OCI-LY7 (cell line): ENCODE measurements around the gene VSIG4. TPM values are rescaled to one million over a fixed set of nuclear protein-coding genes. Genes with fewer than 3 reads are reported as not detected.

Experiments
- BruUV-seq: library from RNA; stranded (reverse); fragments of 400-500 nt; replicated peaks from 2 replicates; lab custom pipeline; 2021; lab: Mats Ljungman, UMichigan
- CTCF ChIA-PET: fragments of 300-600 bp; sonication (Branson Sonifier 250); formaldehyde crosslinking; loops from one replicate; lab custom pipeline; 2022; ENCODE audit warnings: antibody characterized with exemption; ENCODE audit not compliant: unreplicated experiment; lab: Charles Lee
- POLR2A ChIA-PET: fragments of 300-600 bp; sonication (Branson Sonifier 250); formaldehyde crosslinking; loops from one replicate; lab custom pipeline; 2022; ENCODE audit warnings: antibody characterized with exemption; lab: Charles Lee
- DNase-seq: peaks from one replicate; pipeline ENCODE4 v3.0.0-alpha.2; 2015; ENCODE audit warnings: low spot score
- H2AFZ ChIP-seq: fragments of 200-600 bp; sonication (generic), shearing (Covaris generic); 2 replicates; pipeline ENCODE4 v1.6.1; 2014; ENCODE audit warnings: mild to moderate bottlenecking, antibody characterized with exemption, low read length, moderate library complexity
- H3K27ac ChIP-seq: fragments of 200-600 bp; sonication (generic); 2 replicates; pipeline ENCODE4 v1.5.1; 2014; ENCODE audit warnings: mixed run types, low read depth, mild to moderate bottlenecking, moderate library complexity, low read length, inconsistent platforms; ENCODE audit not compliant: poor library complexity, severe bottlenecking
- H3K36me3 ChIP-seq: fragments of 200-600 bp; sonication (generic); 2 replicates; pipeline ENCODE4 v1.6.1; 2014; ENCODE audit warnings: mild to moderate bottlenecking, antibody characterized with exemption, low read length, moderate library complexity, mixed read lengths; ENCODE audit not compliant: insufficient read depth
- H3K4me1 ChIP-seq: fragments of 200-600 bp; sonication (generic); 2 replicates; pipeline ENCODE4 v1.5.1; 2014; ENCODE audit warnings: mild to moderate bottlenecking, low read length; ENCODE audit not compliant: insufficient read depth, poor library complexity, severe bottlenecking
- H3K4me2 ChIP-seq: fragments of 200-600 bp; sonication (generic); 2 replicates; pipeline ENCODE4 v1.6.1; 2014; ENCODE audit warnings: mild to moderate bottlenecking, low read length
- H3K4me3 ChIP-seq: fragments of 200-600 bp; sonication (generic); 2 replicates; pipeline ENCODE4 v1.5.1; 2014; ENCODE audit warnings: mild to moderate bottlenecking, low read depth, low read length; ENCODE audit not compliant: poor library complexity, severe bottlenecking
- H3K79me2 ChIP-seq: fragments of 200-600 bp; sonication (generic); 2 replicates; pipeline ENCODE4 v1.6.1; 2016; ENCODE audit warnings: low read depth, mild to moderate bottlenecking, low read length, moderate library complexity, mixed read lengths; ENCODE audit not compliant: insufficient read depth
- H3K9me2 ChIP-seq: fragments of 200-600 bp; sonication (generic); 2 replicates; pipeline ENCODE4 v1.6.1; 2016; ENCODE audit warnings: mild to moderate bottlenecking, low read length, mixed read lengths; ENCODE audit not compliant: insufficient read depth
- H3K9me3 ChIP-seq: fragments of 200-600 bp; sonication (generic); 2 replicates; pipeline ENCODE4 v1.6.1; 2014; ENCODE audit warnings: mild to moderate bottlenecking, mixed run types, low read length, mixed read lengths
- H4K20me1 ChIP-seq: fragments of 200-600 bp; sonication (generic); 2 replicates; pipeline ENCODE4 v1.6.1; 2014; ENCODE audit warnings: mild to moderate bottlenecking, antibody characterized with exemption, low read length, moderate library complexity, mixed read lengths; ENCODE audit not compliant: insufficient read depth
- CTCF ChIP-seq: fragments of 200-600 bp; sonication (generic); conservative IDR thresholded peaks from 2 replicates; pipeline ENCODE4 v1.5.1; 2014; ENCODE audit warnings: mild to moderate bottlenecking, antibody characterized with exemption, low read length, moderate library complexity, mixed read lengths
- EZH2phosphoT487 ChIP-seq: fragments of 200-600 bp; sonication (generic); IDR thresholded peaks from 2 replicates; pipeline ENCODE4 v1.6.1; 2018; ENCODE audit warnings: low read depth, borderline replicate concordance, mild to moderate bottlenecking, mixed run types, antibody characterized with exemption, low read length, moderate library complexity, mixed read lengths
- intact Hi-C: fragments of 100-400 bp; cut with micrococcal nuclease; formaldehyde crosslinking; loops from one replicate; pipeline ENCODE4 v1.10.0; 2022; ENCODE audit not compliant: unreplicated experiment
- total RNA-seq, 2 experiments: library from RNA; depleted of rRNA in 1 of 2; stranded (reverse); fragments of >200 nt in 1 of 2; shearing (Covaris generic) in 1 of 2; gene quantifications; 2 replicates each; pipeline ENCODE4 v1.2.3, GENCODE V29; 2014 to 2022

VSIG4 gene
- total RNA-seq, 2 experiments from 2014 or later, result not detected

GRCh38 chrX:65999029-65999562 lies 40.8 kb downstream of the VSIG4 start:
- ChIA-PET CTCF (no interaction called here), POLR2A (interaction anchor here (0.6 to 1.5 kb wide), 5 partner anchors 13 to 370 kb away, joined by 3 to 4 read pairs (median 3); no protein-coding TSS in a partner anchor)
- Histone ChIP-seq H2AFZ (no peak overlapping the region), H3K27ac (no peak overlapping the region), H3K4me3 (no peak overlapping the region), H3K36me3 (no peaks in the 10 kb centered on the region), H3K4me1 (peaks cover 28% of the 10 kb centered on the region), H4K20me1 (no peaks in the 10 kb centered on the region), H3K9me2 (no peaks in the 10 kb centered on the region), H3K4me2 (no peak overlapping the region), H3K79me2 (no peaks in the 10 kb centered on the region), H3K9me3 (no peaks in the 10 kb centered on the region)
- no peak for DNase-seq
- intact Hi-C loops, result no loop called here
- no peak for TF ChIP-seq EZH2phosphoT487
- no peak for TF ChIP-seq CTCF
- no TSS peak for BruUV-seq

- TF ChIP-seq EZH2phosphoT487, result no peak
- no peak for TF ChIP-seq CTCF
- Histone ChIP-seq H3K36me3 (no peaks in the 10 kb centered on the region), H3K9me3 (no peaks in the 10 kb centered on the region), H3K79me2 (no peaks in the 10 kb centered on the region), H2AFZ (no peak overlapping the region), H3K27ac (no peak overlapping the region), H3K4me3 (no peak overlapping the region), H4K20me1 (no peaks in the 10 kb centered on the region), H3K9me2 (no peaks in the 10 kb centered on the region), H3K4me2 (no peak overlapping the region), H3K4me1 (peaks cover 25% of the 10 kb centered on the region)
- intact Hi-C loops, result no loop called here
- DNase-seq, result no peak
- ChIA-PET POLR2A (interaction anchor here (0.5 to 1.5 kb wide), 4 partner anchors 14 to 401 kb away, joined by 3 to 4 read pairs (median 3); no protein-coding TSS in a partner anchor), CTCF (no interaction called here)
- no TSS peak for BruUV-seq
Measured at GRCh38 chrX:65997978-65998717, 41.7 kb downstream of the VSIG4 start.
